PC-9 (cell line): Measurements from ENCODE around the gene CBX4. TPM values are rescaled to one million over a fixed set of nuclear protein-coding genes. Genes with fewer than 3 reads are reported as not detected.

ENCODE experiments used
- BruUV-seq: library from RNA; stranded (reverse); fragments of 400-500 nt; replicated peaks from 2 replicates; lab custom pipeline; 2021; lab: Mats Ljungman, UMichigan
- CTCF ChIA-PET: fragments of 300-600 bp; sonication (Branson Sonifier 250); formaldehyde crosslinking; loops from one replicate; lab custom pipeline; 2022; ENCODE audit warnings: antibody characterized with exemption; lab: Charles Lee
- POLR2A ChIA-PET: fragments of 300-600 bp; sonication (Branson Sonifier 250); formaldehyde crosslinking; loops from one replicate; lab custom pipeline; 2022; ENCODE audit warnings: antibody characterized with exemption; ENCODE audit not compliant: unreplicated experiment; lab: Charles Lee
- DNase-seq, 2 experiments: peaks; one replicate each; pipeline versions ENCODE4 v3.0.0 to v3.0.0-alpha.2; 2015 to 2022; ENCODE audit warnings: mixed read lengths in 1 of 2
- H2AFZ ChIP-seq: fragments of 200-600 bp; sonication (generic); 2 replicates; pipeline ENCODE4 v1.8.1; 2017; ENCODE audit warnings: antibody characterized with exemption
- H3F3A ChIP-seq: fragments of 200-600 bp; sonication (generic); 2 replicates; pipeline ENCODE4 v1.8.1; 2017; ENCODE audit warnings: antibody characterized with exemption, mild to moderate bottlenecking, low read depth; ENCODE audit not compliant: insufficient read depth
- H3K27ac ChIP-seq: fragments of 200-600 bp; sonication (generic); 2 replicates; pipeline ENCODE4 v1.6.1; 2016; ENCODE audit warnings: mixed run types
- H3K27me3 ChIP-seq: fragments of 200-600 bp; sonication (generic); 2 replicates; pipeline ENCODE4 v1.6.1; 2016; ENCODE audit warnings: low read depth, mixed run types; ENCODE audit not compliant: insufficient read depth
- H3K36me3 ChIP-seq: fragments of 200-600 bp; sonication (generic); 2 replicates; pipeline ENCODE4 v1.6.1; 2016; ENCODE audit warnings: low read depth, mixed run types
- H3K4me1 ChIP-seq: fragments of 200-600 bp; sonication (generic); replicated peaks from 2 replicates; pipeline ENCODE4 v1.6.1; 2016; ENCODE audit warnings: mixed run types; ENCODE audit not compliant: insufficient read depth
- H3K4me2 ChIP-seq: fragments of 200-600 bp; sonication (generic); 2 replicates; pipeline ENCODE4 v1.6.1; 2017; ENCODE audit warnings: mixed run types
- H3K4me3 ChIP-seq: fragments of 200-600 bp; sonication (generic); 2 replicates; pipeline ENCODE4 v1.6.1; 2016; ENCODE audit warnings: mixed run types
- H3K79me2 ChIP-seq: fragments of 200-600 bp; sonication (generic); 2 replicates; pipeline ENCODE4 v1.6.1; 2017; ENCODE audit warnings: low read depth, mixed run types
- H3K9me2 ChIP-seq: fragments of 200-600 bp; sonication (generic); 2 replicates; pipeline ENCODE4 v1.8.1; 2017; ENCODE audit warnings: mild to moderate bottlenecking; ENCODE audit not compliant: insufficient read depth
- H3K9me3 ChIP-seq: fragments of 200-600 bp; sonication (generic); 2 replicates; pipeline ENCODE4 v1.8.1; 2016; ENCODE audit warnings: low read depth; ENCODE audit not compliant: insufficient read depth
- H4K20me1 ChIP-seq: fragments of 200-600 bp; sonication (generic); 2 replicates; pipeline ENCODE4 v1.8.1; 2017; ENCODE audit not compliant: insufficient read depth
- CTCF ChIP-seq: fragments of 200-600 bp; sonication (generic); conservative IDR thresholded peaks from 2 replicates; pipeline ENCODE4 v1.6.1; 2017; ENCODE audit warnings: mixed run types, antibody characterized with exemption, mild to moderate bottlenecking, moderate library complexity
- EZH2 ChIP-seq: fragments of 200-600 bp; sonication (generic); IDR thresholded peaks from 2 replicates; pipeline ENCODE4 v1.8.0; 2017; ENCODE audit warnings: antibody characterized with exemption, low read depth
- intact Hi-C: fragments of 100-400 bp; cut with micrococcal nuclease; formaldehyde crosslinking; loops from one replicate; pipeline ENCODE4 v1.10.0; 2022; ENCODE audit not compliant: unreplicated experiment
- total RNA-seq: library from RNA; stranded (reverse); gene quantifications from 2 replicates; pipeline ENCODE4 v1.2.3, GENCODE V29; 2021

The CBX4 gene
- total RNA-seq, 1 experiment from 2014 or later: 32.0 TPM

DNA sequence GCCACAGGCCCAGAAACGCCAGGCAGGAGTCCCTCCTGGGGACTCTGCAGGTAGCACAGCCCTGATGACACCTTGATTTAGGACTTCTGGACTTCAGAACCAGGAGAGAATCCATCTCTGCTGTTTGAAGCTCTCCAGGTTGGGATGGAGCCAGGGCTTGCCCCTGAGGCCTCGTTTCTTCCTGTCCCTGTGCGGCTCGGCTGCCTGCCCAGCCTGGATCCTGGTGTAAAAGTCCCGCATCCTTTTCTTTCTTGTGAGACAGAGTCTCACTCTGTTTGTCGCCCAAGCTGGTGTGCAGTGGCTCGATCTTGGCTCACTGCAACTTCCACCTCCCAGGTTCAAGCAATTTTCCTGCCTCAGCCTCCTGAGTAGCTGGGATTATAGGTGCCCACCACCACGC is 17.9 kb upstream of the CBX4 start:
- Histone ChIP-seq H3K4me3 (no peak overlapping the region), H3F3A (peaks cover 4% of the 10 kb centered on the region; the same call in 1 of the 2 replicates), H2AFZ (no peak overlapping the region), H4K20me1 (no peaks in the 10 kb centered on the region), H3K79me2 (no peaks in the 10 kb centered on the region), H3K4me1 (peaks cover 7% of the 10 kb centered on the region; the same call in 1 of the 2 replicates), H3K9me3 (no peaks in the 10 kb centered on the region), H3K36me3 (no peaks in the 10 kb centered on the region), H3K27ac (no peak overlapping the region), H3K4me2 (no peak overlapping the region), H3K27me3 (no peaks in the 10 kb centered on the region), H3K9me2 (no peaks in the 10 kb centered on the region)
- POLR2A ChIA-PET: no interaction called here
- CTCF ChIA-PET: no interaction called here
- no TSS peak for BruUV-seq
- intact Hi-C loops: no loop called here
- TF ChIP-seq CTCF: no peak
- TF ChIP-seq EZH2: no peak
- no peak for DNase-seq

GRCh38 chr17:79855331-79856124 is 16.3 kb upstream of the CBX4 start:
- H2AFZ ChIP-seq: no peak overlapping the region

More at GRCh38 chr17:79855331-79856124, 16.3 kb upstream of the CBX4 start:
- Histone ChIP-seq H3K4me1 (peaks cover 20% of the 10 kb centered on the region), H3K36me3 (no peaks in the 10 kb centered on the region), H3F3A (peaks cover 19% of the 10 kb centered on the region; the same call in 1 of the 2 replicates), H3K4me3 (no peak overlapping the region), H3K79me2 (no peaks in the 10 kb centered on the region), H4K20me1 (no peaks in the 10 kb centered on the region), H3K9me3 (no peaks in the 10 kb centered on the region), H3K27ac (no peak overlapping the region), H3K4me2 (no peak overlapping the region), H3K9me2 (no peaks in the 10 kb centered on the region), H3K27me3 (no peaks in the 10 kb centered on the region)
- BruUV-seq: no TSS peak
- intact Hi-C loops: no loop called here
- TF ChIP-seq CTCF (no peak), EZH2 (no peak)
- ChIA-PET POLR2A (no interaction called here), CTCF (no interaction called here)
- DNase-seq: no peak
